KMS-11 (cell line): ENCODE measurements around the gene FOXS1.

Experiments used
- H2AFZ ChIP-seq: fragments of 200-600 bp; sonication (generic); 2 replicates; pipeline ENCODE4 v1.6.1; 2016; ENCODE audit warnings: antibody characterized with exemption, mixed run types, low read depth
- H3K27ac ChIP-seq: fragments of 200-600 bp; sonication (generic); 2 replicates; pipeline ENCODE4 v1.6.1; 2016; ENCODE audit warnings: mild to moderate bottlenecking, mixed run types
- H3K27me3 ChIP-seq: fragments of 200-600 bp; sonication (generic); 2 replicates; pipeline ENCODE4 v1.6.1; 2017; ENCODE audit warnings: mild to moderate bottlenecking, low read depth, mixed run types, moderate library complexity; ENCODE audit not compliant: insufficient read depth
- H3K36me3 ChIP-seq: fragments of 200-600 bp; sonication (generic); 2 replicates; pipeline ENCODE4 v1.6.1; 2017; ENCODE audit warnings: mild to moderate bottlenecking, mixed run types; ENCODE audit not compliant: insufficient read depth
- H3K4me1 ChIP-seq: fragments of 200-600 bp; sonication (generic); 2 replicates; pipeline ENCODE4 v1.6.1; 2016; ENCODE audit warnings: mild to moderate bottlenecking, low read depth, mixed run types; ENCODE audit not compliant: poor library complexity, severe bottlenecking
- H3K4me2 ChIP-seq: fragments of 200-600 bp; sonication (generic); 2 replicates; pipeline ENCODE4 v1.7.0; 2016; ENCODE audit warnings: mild to moderate bottlenecking, mixed run types
- H3K4me3 ChIP-seq: fragments of 200-600 bp; sonication (generic); IDR thresholded peaks from 2 replicates; pipeline ENCODE4 v1.6.1; 2017; ENCODE audit warnings: low read depth, low read length, mixed read lengths; ENCODE audit not compliant: insufficient read depth
- H3K79me2 ChIP-seq: fragments of 200-600 bp; sonication (generic); 2 replicates; pipeline ENCODE4 v1.6.1; 2016; ENCODE audit warnings: low read depth, mixed run types; ENCODE audit not compliant: insufficient read depth
- H3K9ac ChIP-seq: fragments of 200-600 bp; sonication (generic); 2 replicates; pipeline ENCODE4 v1.6.1; 2016; ENCODE audit warnings: mild to moderate bottlenecking, mixed run types
- H4K20me1 ChIP-seq: fragments of 200-600 bp; sonication (generic); 2 replicates; pipeline ENCODE4 v1.6.1; 2016; ENCODE audit warnings: mild to moderate bottlenecking, mixed run types; ENCODE audit not compliant: insufficient read depth
- TF ChIP-seq, protein P1 (sequence below): fragments of 200-600 bp; sonication (generic); conservative IDR thresholded peaks from 2 replicates; pipeline ENCODE4 v1.6.1; 2017; ENCODE audit warnings: low read depth, mild to moderate bottlenecking, antibody characterized with exemption, low read length, moderate library complexity, mixed read lengths

FOXS1 gene

GRCh38 chr20:31824125-31824485, 21.3 kb downstream of the FOXS1 start:
- peak overlapping the region; percentile 47; the same call in 1 of the 2 replicates for H2AFZ ChIP-seq
- H3K27ac ChIP-seq = no peak overlapping the region
- TF ChIP-seq, protein P1, sequence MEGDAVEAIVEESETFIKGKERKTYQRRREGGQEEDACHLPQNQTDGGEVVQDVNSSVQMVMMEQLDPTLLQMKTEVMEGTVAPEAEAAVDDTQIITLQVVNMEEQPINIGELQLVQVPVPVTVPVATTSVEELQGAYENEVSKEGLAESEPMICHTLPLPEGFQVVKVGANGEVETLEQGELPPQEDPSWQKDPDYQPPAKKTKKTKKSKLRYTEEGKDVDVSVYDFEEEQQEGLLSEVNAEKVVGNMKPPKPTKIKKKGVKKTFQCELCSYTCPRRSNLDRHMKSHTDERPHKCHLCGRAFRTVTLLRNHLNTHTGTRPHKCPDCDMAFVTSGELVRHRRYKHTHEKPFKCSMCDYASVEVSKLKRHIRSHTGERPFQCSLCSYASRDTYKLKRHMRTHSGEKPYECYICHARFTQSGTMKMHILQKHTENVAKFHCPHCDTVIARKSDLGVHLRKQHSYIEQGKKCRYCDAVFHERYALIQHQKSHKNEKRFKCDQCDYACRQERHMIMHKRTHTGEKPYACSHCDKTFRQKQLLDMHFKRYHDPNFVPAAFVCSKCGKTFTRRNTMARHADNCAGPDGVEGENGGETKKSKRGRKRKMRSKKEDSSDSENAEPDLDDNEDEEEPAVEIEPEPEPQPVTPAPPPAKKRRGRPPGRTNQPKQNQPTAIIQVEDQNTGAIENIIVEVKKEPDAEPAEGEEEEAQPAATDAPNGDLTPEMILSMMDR = no peak
- H3K4me1 ChIP-seq = peaks cover 20% of the 10 kb centered on the region
- no peak overlapping the region for H3K4me3 ChIP-seq
- no peaks in the 10 kb centered on the region for H3K79me2 ChIP-seq
- H4K20me1 ChIP-seq = no peaks in the 10 kb centered on the region
- no peak overlapping the region; the same call in 1 of the 2 replicates for H3K4me2 ChIP-seq
- H3K27me3 ChIP-seq = peaks cover 5% of the 10 kb centered on the region; the same call in 1 of the 2 replicates
- no peaks in the 10 kb centered on the region for H3K36me3 ChIP-seq
- H3K9ac ChIP-seq = no peak overlapping the region

- peak overlapping the region; percentile 56; the same call in 1 of the 2 replicates for H3K4me2 ChIP-seq
- no peaks in the 10 kb centered on the region for H4K20me1 ChIP-seq
- TF ChIP-seq, protein P1 = no peak
- no peaks in the 10 kb centered on the region for H3K79me2 ChIP-seq
- H3K27me3 ChIP-seq = peaks cover 5% of the 10 kb centered on the region; the same call in 1 of the 2 replicates
- H3K27ac ChIP-seq = no peak overlapping the region
- H3K36me3 ChIP-seq = no peaks in the 10 kb centered on the region
- peaks cover 20% of the 10 kb centered on the region for H3K4me1 ChIP-seq
- H2AFZ ChIP-seq = peak overlapping the region; percentile 47; the same call in 1 of the 2 replicates
- no peak overlapping the region for H3K4me3 ChIP-seq
- no peak overlapping the region for H3K9ac ChIP-seq
These were observed 21.9 kb downstream of the FOXS1 start for GRCh38 chr20:31823360-31824124.

GRCh38 chr20:31822421-31823330, 22.7 kb downstream of the FOXS1 start:
- no peak overlapping the region for H3K27ac ChIP-seq
- H3K4me1 ChIP-seq = peaks cover 20% of the 10 kb centered on the region
- H3K27me3 ChIP-seq = peaks cover 5% of the 10 kb centered on the region; the same call in 1 of the 2 replicates
- no peaks in the 10 kb centered on the region for H4K20me1 ChIP-seq
- H2AFZ ChIP-seq = peak overlapping the region; percentile 47
- H3K9ac ChIP-seq = no peak overlapping the region
- H3K79me2 ChIP-seq = no peaks in the 10 kb centered on the region
- peak overlapping the region; percentile 56 for H3K4me2 ChIP-seq
- no peaks in the 10 kb centered on the region for H3K36me3 ChIP-seq
- TF ChIP-seq, protein P1 = peak; percentile 100
- no peak overlapping the region for H3K4me3 ChIP-seq

- Histone ChIP-seq H3K4me1 (peaks cover 20% of the 10 kb centered on the region), H3K27me3 (peaks cover 5% of the 10 kb centered on the region; the same call in 1 of the 2 replicates), H3K9ac (no peak overlapping the region), H3K79me2 (no peaks in the 10 kb centered on the region), H3K27ac (no peak overlapping the region), H2AFZ (no peak overlapping the region), H3K4me2 (no peak overlapping the region), H4K20me1 (no peaks in the 10 kb centered on the region), H3K36me3 (no peaks in the 10 kb centered on the region), H3K4me3 (no peak overlapping the region)
- TF ChIP-seq, protein P1 = no peak
These were observed 24.0 kb downstream of the FOXS1 start for GRCh38 chr20:31821427-31821826.
